ENCODE measurements around the gene SLC9A9. TPM values are rescaled to one million over a fixed set of nuclear protein-coding genes. Genes with fewer than 3 reads are reported as not detected.

SLC9A9 gene
- total and polyA plus RNA-seq, 9 of the 15 experiments (the other 6 are each of a cell fraction or from before 2014, with no cell fraction given) = 0.03 to 0.13 TPM; not detected in 7

GRCh38 chr3:143465666-143466065 lies 382.6 kb downstream of the SLC9A9 start:
- Histone ChIP-seq H3K4me2 (ENCODE audit: insufficient read depth, low read length) (no peak overlapping the region), H3K27me3 (ENCODE audit: control insufficient read depth in 2 of 2, insufficient read depth in 2 of 2, low read length in 2 of 2) (no peaks in the 10 kb centered on the region; a peak in 1 of 5 replicates), H3K9me3 (replicated peaks; ENCODE audit: control insufficient read depth, insufficient read depth, low read depth, low read length) (no peaks in the 10 kb centered on the region), H3K79me2 (ENCODE audit: control insufficient read depth, insufficient read depth, low read length) (no peaks in the 10 kb centered on the region), H3K9ac (ENCODE audit: insufficient read depth in 1 of 2, low read depth in 2 of 2, low read length in 2 of 2) (no peak overlapping the region), H3K4me1 (replicated peaks in 1 of 2; ENCODE audit: control insufficient read depth in 2 of 2, insufficient read depth in 2 of 2, low read length in 2 of 2) (no peaks in the 10 kb centered on the region), H3K9me1 (ENCODE audit: control insufficient read depth, insufficient read depth, low read length) (no peaks in the 10 kb centered on the region), H3K27ac (ENCODE audit: extremely low read depth, low read depth, low read length) (no peak overlapping the region), H4K20me1 (replicated peaks; ENCODE audit: control insufficient read depth, insufficient read depth, low read length) (no peaks in the 10 kb centered on the region), H3K36me3 (ENCODE audit: control insufficient read depth, insufficient read depth, low read length) (no peaks in the 10 kb centered on the region), H3K4me3 (no peak overlapping the region), H2AFZ (ENCODE audit: low read depth, low read length) (no peak overlapping the region)
- TF ChIP-seq HNRNPH1 (optimal IDR thresholded peaks at IDR 0.05; ENCODE audit: low read depth, low read length) (no peak), ZBTB9 (CRISPR knock-in tag; IDR thresholded peaks at IDR 0.05) (no peak), CCAR2 (IDR thresholded peaks at IDR 0.05; ENCODE audit: low read depth, low read length) (no peak), JUND (IDR thresholded peaks at IDR 0.05; ENCODE audit: borderline replicate concordance, low read depth, low read length) (no peak), JUND (tag; IDR thresholded peaks at IDR 0.05; ENCODE audit: borderline replicate concordance, low read depth, low read length) (no peak), TAF7 (tag; IDR thresholded peaks at IDR 0.05) (no peak), SAP30 (IDR thresholded peaks at IDR 0.05; ENCODE audit: borderline replicate concordance, insufficient read depth, low read depth, low read length, poor library complexity, severe bottlenecking) (no peak), PPARD (CRISPR knock-in tag; IDR thresholded peaks at IDR 0.05) (no peak)
- TF ChIP-seq, protein P1, sequence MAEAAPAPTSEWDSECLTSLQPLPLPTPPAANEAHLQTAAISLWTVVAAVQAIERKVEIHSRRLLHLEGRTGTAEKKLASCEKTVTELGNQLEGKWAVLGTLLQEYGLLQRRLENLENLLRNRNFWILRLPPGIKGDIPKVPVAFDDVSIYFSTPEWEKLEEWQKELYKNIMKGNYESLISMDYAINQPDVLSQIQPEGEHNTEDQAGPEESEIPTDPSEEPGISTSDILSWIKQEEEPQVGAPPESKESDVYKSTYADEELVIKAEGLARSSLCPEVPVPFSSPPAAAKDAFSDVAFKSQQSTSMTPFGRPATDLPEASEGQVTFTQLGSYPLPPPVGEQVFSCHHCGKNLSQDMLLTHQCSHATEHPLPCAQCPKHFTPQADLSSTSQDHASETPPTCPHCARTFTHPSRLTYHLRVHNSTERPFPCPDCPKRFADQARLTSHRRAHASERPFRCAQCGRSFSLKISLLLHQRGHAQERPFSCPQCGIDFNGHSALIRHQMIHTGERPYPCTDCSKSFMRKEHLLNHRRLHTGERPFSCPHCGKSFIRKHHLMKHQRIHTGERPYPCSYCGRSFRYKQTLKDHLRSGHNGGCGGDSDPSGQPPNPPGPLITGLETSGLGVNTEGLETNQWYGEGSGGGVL (CRISPR knock-in tag; IDR thresholded peaks at IDR 0.05) = no peak
- TF ChIP-seq, protein P2, sequence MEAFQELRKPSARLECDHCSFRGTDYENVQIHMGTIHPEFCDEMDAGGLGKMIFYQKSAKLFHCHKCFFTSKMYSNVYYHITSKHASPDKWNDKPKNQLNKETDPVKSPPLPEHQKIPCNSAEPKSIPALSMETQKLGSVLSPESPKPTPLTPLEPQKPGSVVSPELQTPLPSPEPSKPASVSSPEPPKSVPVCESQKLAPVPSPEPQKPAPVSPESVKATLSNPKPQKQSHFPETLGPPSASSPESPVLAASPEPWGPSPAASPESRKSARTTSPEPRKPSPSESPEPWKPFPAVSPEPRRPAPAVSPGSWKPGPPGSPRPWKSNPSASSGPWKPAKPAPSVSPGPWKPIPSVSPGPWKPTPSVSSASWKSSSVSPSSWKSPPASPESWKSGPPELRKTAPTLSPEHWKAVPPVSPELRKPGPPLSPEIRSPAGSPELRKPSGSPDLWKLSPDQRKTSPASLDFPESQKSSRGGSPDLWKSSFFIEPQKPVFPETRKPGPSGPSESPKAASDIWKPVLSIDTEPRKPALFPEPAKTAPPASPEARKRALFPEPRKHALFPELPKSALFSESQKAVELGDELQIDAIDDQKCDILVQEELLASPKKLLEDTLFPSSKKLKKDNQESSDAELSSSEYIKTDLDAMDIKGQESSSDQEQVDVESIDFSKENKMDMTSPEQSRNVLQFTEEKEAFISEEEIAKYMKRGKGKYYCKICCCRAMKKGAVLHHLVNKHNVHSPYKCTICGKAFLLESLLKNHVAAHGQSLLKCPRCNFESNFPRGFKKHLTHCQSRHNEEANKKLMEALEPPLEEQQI (IDR thresholded peaks at IDR 0.05) = no peak
- DNase-seq (ENCODE audit: extremely low read depth in 1 of 4, low spot score in 3 of 4) (no peak), FAIRE-seq (no peak), ATAC-seq (no peak)
- ChIA-PET POLR2A (no interaction called here), CTCF (ENCODE audit: low intra/inter-chr PET ratio) (no interaction called here)
- WGBS (ENCODE audit: insufficient coverage, low coverage, missing lambda C conversion rate) = 7% methylated on average over 1 of the region's 1 CpG
- intact Hi-C loops (cut with micrococcal nuclease) (no loop called here), in situ Hi-C loops (cut with MboI) (no loop called here)
- BruUV-seq (replicated peaks) = no TSS peak
